ENCODE results near the gene ADCY5. TPM values are rescaled to one million over a fixed set of nuclear protein-coding genes. Genes with fewer than 3 reads are reported as not detected.

ADCY5 gene
- polyA plus RNA-seq, 2 of the 4 experiments (the other 2 are of a cell fraction) = 0.57 to 0.68 TPM

DNA sequence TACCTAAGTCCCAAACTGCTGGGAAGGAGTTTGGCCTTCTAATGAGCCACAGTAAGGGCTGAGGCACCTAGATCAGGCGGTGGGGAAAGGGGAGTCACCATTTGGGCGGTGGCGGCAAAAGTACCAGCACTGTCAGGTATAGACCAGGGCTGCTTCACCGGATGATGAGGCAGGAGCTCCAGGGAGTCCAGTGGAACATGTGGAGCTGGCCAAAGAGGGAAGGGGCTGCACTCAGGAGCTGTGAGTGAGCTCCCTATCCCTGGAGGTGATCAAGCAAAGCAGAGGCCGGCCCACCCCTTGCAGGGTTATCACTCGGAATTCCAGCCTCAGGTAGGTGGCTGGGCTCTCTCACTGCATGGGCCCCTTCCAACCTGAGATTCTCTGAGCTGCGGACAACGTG lies 138.7 kb downstream of the ADCY5 start (continued):
- TF ChIP-seq PHF8 (IDR thresholded peaks at IDR 0.05; ENCODE audit: borderline replicate concordance, low read depth) (no peak), BHLHE40 (IDR thresholded peaks at IDR 0.05; ENCODE audit: low read depth, low read length) (no peak), CHD2 (IDR thresholded peaks at IDR 0.05; ENCODE audit: low read length, partially characterized antibody) (no peak)
- TF ChIP-seq, protein P1, sequence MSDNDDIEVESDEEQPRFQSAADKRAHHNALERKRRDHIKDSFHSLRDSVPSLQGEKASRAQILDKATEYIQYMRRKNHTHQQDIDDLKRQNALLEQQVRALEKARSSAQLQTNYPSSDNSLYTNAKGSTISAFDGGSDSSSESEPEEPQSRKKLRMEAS (IDR thresholded peaks at IDR 0.05) = no peak

DNA sequence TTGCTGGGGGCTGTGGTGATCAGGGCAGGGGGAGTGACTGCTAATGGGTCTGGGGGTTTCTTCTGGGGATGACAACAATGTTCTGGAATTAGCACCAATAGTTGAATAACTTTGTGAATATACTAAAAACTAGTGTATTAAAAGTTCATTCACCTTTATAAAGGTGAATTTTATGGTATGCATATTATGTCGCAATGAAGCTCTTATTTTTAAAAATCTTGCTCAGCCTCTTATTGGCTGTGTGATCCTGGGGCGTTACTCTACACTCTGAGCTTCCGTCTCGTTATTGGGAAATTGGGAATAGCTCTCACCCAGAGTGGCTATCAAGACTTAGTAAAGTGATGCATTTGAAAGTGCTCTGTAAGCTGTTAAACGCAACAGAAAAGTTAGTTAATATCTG lies 141.8 kb downstream of the ADCY5 start:
- DNase-seq (ENCODE audit: low read depth in 1 of 2, low spot score in 1 of 2) (no peak), ATAC-seq (no peak), FAIRE-seq (no peak)
- Histone ChIP-seq H3K27ac (no peak overlapping the region), H3K4me1 (0 out of 3 replicates have a peak, but pooled peaks cover 10% of the 10 kb centered on the region), H3K4me3 (no peak overlapping the region), H3K4me2 (no peak overlapping the region), H3K9me3 (no peaks in the 10 kb centered on the region)
- TF ChIP-seq, protein P2, sequence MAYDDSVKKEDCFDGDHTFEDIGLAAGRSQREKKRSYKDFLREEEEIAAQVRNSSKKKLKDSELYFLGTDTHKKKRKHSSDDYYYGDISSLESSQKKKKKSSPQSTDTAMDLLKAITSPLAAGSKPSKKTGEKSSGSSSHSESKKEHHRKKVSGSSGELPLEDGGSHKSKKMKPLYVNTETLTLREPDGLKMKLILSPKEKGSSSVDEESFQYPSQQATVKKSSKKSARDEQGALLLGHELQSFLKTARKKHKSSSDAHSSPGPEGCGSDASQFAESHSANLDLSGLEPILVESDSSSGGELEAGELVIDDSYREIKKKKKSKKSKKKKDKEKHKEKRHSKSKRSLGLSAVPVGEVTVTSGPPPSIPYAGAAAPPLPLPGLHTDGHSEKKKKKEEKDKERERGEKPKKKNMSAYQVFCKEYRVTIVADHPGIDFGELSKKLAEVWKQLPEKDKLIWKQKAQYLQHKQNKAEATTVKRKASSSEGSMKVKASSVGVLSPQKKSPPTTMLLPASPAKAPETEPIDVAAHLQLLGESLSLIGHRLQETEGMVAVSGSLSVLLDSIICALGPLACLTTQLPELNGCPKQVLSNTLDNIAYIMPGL (CRISPR knock-in tag; IDR thresholded peaks at IDR 0.05; ENCODE audit: borderline replicate concordance) = no peak
- TF ChIP-seq, protein P3, sequence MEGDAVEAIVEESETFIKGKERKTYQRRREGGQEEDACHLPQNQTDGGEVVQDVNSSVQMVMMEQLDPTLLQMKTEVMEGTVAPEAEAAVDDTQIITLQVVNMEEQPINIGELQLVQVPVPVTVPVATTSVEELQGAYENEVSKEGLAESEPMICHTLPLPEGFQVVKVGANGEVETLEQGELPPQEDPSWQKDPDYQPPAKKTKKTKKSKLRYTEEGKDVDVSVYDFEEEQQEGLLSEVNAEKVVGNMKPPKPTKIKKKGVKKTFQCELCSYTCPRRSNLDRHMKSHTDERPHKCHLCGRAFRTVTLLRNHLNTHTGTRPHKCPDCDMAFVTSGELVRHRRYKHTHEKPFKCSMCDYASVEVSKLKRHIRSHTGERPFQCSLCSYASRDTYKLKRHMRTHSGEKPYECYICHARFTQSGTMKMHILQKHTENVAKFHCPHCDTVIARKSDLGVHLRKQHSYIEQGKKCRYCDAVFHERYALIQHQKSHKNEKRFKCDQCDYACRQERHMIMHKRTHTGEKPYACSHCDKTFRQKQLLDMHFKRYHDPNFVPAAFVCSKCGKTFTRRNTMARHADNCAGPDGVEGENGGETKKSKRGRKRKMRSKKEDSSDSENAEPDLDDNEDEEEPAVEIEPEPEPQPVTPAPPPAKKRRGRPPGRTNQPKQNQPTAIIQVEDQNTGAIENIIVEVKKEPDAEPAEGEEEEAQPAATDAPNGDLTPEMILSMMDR (IDR thresholded peaks at IDR 0.05) = no peak
- 0 out of 4 replicates have a peak, but pooled peaks of 1 of the 2 experiments have one; percentile 22 for TF ChIP-seq CEBPB (IDR thresholded peaks at IDR 0.05)
- CTCF ChIA-PET = interaction anchor here (1.1 to 2.5 kb wide), 6 partner anchors 19 to 279 kb away, joined by 3 to 12 read pairs (median 5); partner anchors contain the start of gene SEMA5B
- POLR2A ChIA-PET = no interaction called here
- WGBS (ENCODE audit: missing lambda C conversion rate) = 54% methylated on average over 5 of the region's 5 CpGs

DNA sequence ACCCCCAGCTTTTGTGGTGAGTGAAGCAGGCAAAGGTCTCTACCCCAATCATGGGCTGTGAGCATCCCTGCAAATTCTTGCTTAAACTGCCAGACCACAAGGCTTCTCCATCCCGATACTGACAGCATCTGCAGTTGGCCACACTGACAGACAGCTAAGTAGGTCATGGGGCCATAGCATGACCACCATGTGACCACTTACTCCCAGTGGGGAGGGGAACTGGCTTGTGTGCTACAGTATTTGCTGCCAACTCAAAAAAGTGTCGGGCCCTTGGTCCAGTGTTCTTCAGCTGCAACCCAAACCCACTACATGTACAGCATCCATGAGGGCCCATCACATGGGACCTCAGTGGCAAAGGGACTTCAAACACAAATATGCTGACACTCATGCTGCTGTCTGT lies 143.7 kb downstream of the ADCY5 start:
- Histone ChIP-seq H3K4me1 (peaks cover 8% of the 10 kb centered on the region; the same call in 2 of the 3 replicates), H3K4me2 (no peak overlapping the region), H3K4me3 (no peak overlapping the region), H3K27ac (no peak overlapping the region), H3K9me3 (no peaks in the 10 kb centered on the region)
- DNase-seq (ENCODE audit: low read depth in 1 of 2, low spot score in 1 of 2) (no peak), ATAC-seq (no peak), FAIRE-seq (no peak)
- POLR2A ChIA-PET = no interaction called here
- TF ChIP-seq SREBF2 (IDR thresholded peaks at IDR 0.05) (no peak), ZC3H11A (IDR thresholded peaks at IDR 0.05) (no peak), RCOR1 (IDR thresholded peaks at IDR 0.05; ENCODE audit: low read depth, low read length) (no peak), NPAS2 (CRISPR knock-in tag; IDR thresholded peaks at IDR 0.05; ENCODE audit: borderline replicate concordance) (no peak), CHD4 (IDR thresholded peaks at IDR 0.05; ENCODE audit: borderline replicate concordance) (no peak), EHMT2 (IDR thresholded peaks at IDR 0.05; ENCODE audit: low read depth) (no peak), CHD2 (IDR thresholded peaks at IDR 0.05; ENCODE audit: low read length, partially characterized antibody) (no peak)
- TF ChIP-seq, protein P4, sequence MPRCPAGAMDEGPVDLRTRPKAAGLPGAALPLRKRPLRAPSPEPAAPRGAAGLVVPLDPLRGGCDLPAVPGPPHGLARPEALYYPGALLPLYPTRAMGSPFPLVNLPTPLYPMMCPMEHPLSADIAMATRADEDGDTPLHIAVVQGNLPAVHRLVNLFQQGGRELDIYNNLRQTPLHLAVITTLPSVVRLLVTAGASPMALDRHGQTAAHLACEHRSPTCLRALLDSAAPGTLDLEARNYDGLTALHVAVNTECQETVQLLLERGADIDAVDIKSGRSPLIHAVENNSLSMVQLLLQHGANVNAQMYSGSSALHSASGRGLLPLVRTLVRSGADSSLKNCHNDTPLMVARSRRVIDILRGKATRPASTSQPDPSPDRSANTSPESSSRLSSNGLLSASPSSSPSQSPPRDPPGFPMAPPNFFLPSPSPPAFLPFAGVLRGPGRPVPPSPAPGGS (IDR thresholded peaks at IDR 0.05) = no peak
- WGBS (ENCODE audit: missing lambda C conversion rate) = 92% methylated on average over 1 of the region's 2 CpGs
- CTCF ChIA-PET = interaction anchor here (0.7 to 1.2 kb wide), 3 partner anchors 9 to 184 kb away, joined by 3 read pairs; no protein-coding TSS in a partner anchor

DNA sequence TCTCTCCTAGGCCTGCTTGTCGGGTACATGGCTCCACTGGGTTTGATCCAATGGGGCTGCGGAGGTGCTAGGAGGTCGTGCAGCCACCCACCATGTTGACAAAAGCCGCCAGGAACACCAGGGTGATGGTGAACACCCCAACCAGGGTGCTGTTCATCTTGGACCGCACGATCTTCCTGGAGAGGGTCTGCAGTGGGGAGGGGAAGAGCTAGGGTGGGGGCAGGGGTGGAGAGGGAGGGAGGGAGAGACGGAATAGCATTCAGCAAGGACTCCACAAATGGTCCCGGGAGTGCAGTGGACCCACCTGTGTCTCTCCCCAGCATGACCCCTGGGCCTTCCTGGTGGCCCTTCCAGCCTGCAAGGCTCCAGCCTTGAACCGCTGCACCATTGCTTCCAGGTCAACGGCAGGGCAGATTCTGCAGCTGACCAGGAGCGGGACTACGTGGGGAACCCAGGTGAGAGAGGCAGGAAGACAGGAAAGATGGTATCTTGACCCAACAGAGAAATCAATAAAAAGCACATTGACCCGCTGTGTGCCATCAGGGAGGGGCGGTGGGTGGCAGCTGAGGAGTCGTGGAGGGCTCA lies 144.8 kb downstream of the ADCY5 start:
- FAIRE-seq (no peak), ATAC-seq (no peak), DNase-seq (ENCODE audit: low read depth in 1 of 2, low spot score in 1 of 2) (no peak)
- Histone ChIP-seq H3K4me3 (no peak overlapping the region), H3K27ac (no peak overlapping the region), H3K4me2 (no peak overlapping the region), H3K9me3 (no peaks in the 10 kb centered on the region), H3K4me1 (peaks cover 14% of the 10 kb centered on the region)
- ChIA-PET CTCF (interaction anchor here (0.7 to 3.7 kb wide), 5 partner anchors 11 to 185 kb away, joined by 3 to 18 read pairs (median 4); no protein-coding TSS in a partner anchor), POLR2A (no interaction called here)
- WGBS (ENCODE audit: missing lambda C conversion rate) = 63% methylated on average over 13 of the region's 15 CpGs
- TF ChIP-seq GATA3 (IDR thresholded peaks at IDR 0.05; ENCODE audit: borderline replicate concordance) = no peak
- no peak for TF ChIP-seq SMC3 (IDR thresholded peaks at IDR 0.05)
- no peak for TF ChIP-seq POLR2AphosphoS2 (conservative IDR thresholded peaks at IDR 0.05; ENCODE audit: low read length)
- no peak for TF ChIP-seq NFE2L2 (conservative IDR thresholded peaks at IDR 0.05; ENCODE audit: low read length)
- no peak for TF ChIP-seq HDAC2 (IDR thresholded peaks at IDR 0.05)
- TF ChIP-seq CHD4 (IDR thresholded peaks at IDR 0.05; ENCODE audit: borderline replicate concordance) = no peak
- TF ChIP-seq ZC3H11A (IDR thresholded peaks at IDR 0.05) = no peak
- no peak for TF ChIP-seq CHD2 (IDR thresholded peaks at IDR 0.05; ENCODE audit: low read length, partially characterized antibody)
- TF ChIP-seq, protein P5, sequence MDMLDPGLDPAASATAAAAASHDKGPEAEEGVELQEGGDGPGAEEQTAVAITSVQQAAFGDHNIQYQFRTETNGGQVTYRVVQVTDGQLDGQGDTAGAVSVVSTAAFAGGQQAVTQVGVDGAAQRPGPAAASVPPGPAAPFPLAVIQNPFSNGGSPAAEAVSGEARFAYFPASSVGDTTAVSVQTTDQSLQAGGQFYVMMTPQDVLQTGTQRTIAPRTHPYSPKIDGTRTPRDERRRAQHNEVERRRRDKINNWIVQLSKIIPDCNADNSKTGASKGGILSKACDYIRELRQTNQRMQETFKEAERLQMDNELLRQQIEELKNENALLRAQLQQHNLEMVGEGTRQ (IDR thresholded peaks at IDR 0.05) = no peak
- no peak for TF ChIP-seq HOXA7 (CRISPR knock-in tag; IDR thresholded peaks at IDR 0.05)
- TF ChIP-seq, protein P1 (IDR thresholded peaks at IDR 0.05) = no peak
- no peak for TF ChIP-seq RFX5 (IDR thresholded peaks at IDR 0.05)
- no peak for TF ChIP-seq POLR2A (IDR thresholded peaks at IDR 0.05; ENCODE audit: low read length)

Data from A549 (cell line).